Ovary (tissue), 10 donors: ENCODE data around the gene RBMX2. TPM values are rescaled to one million over a fixed set of nuclear protein-coding genes. Genes with fewer than 3 reads are reported as not detected.
"Not testable (repeated sequence)": the region's sequence is repeated elsewhere in the genome, so short reads cannot be mapped to it uniquely, and the experiment has no call there.

Experiments
- DNase-seq, 5 donors: peaks; one replicate each; pipeline ENCODE4 v3.0.0-alpha.2; 2019 to 2020
- H3K27ac ChIP-seq, 2 donors: fragments of 200-600 bp; one replicate each; pipeline versions ENCODE4 v1.5.1 to v1.8.0; 2019 to 2022
- H3K27me3 ChIP-seq: fragments of 200-600 bp; one replicate; pipeline ENCODE4 v1.8.0; 2022
- H3K36me3 ChIP-seq: fragments of 200-600 bp; sonication (generic); one replicate; pipeline ENCODE4 v1.5.1; 2019
- H3K4me1 ChIP-seq: one replicate; pipeline ENCODE4 v1.8.1; 2013; ENCODE audit warnings: mild to moderate bottlenecking, moderate library complexity; ENCODE audit not compliant: insufficient read depth
- H3K4me3 ChIP-seq: fragments of 200-600 bp; sonication (generic); one replicate; pipeline ENCODE4 v1.5.1; 2017
- H3K9me3 ChIP-seq, 2 donors: fragments of 200-600 bp in 1 of 2; sonication (generic) in 1 of 2; one replicate each; pipeline versions ENCODE4 v1.5.1 to v1.8.1; 2013 to 2019; ENCODE audit warnings: mild to moderate bottlenecking in 1 of 2, moderate library complexity in 1 of 2
- CTCF ChIP-seq, 3 donors: fragments of 450-650 bp in 2 of 3; fragments of 200-600 bp in 1 of 3; IDR thresholded peaks; one replicate each; pipeline versions ENCODE4 v1.5.1 to v1.8.0; 2016 to 2022; ENCODE audit warnings: antibody characterized with exemption in 3 of 3, mild to moderate bottlenecking in 1 of 3
- EP300 ChIP-seq: sonication (generic); formaldehyde crosslinking; IDR thresholded peaks from one replicate; pipeline ENCODE4 v1.6.1; 2017; ENCODE audit warnings: antibody characterized with exemption
- POLR2A ChIP-seq: fragments of 450-650 bp; IDR thresholded peaks from one replicate; pipeline ENCODE4 v1.6.1; 2017; ENCODE audit warnings: antibody characterized with exemption, mild to moderate bottlenecking, moderate library complexity
- WGBS, 3 donors: extraction: QIAGEN DNeasy Blood & Tissue Kit in 1 of 3; methylation state at CpG; one replicate each; pipeline versions ENCODE4 v1.1.5 to v1.1.7; 2013 to 2017; 5-methylcytosine and 5-hydroxymethylcytosine counted together
- intact Hi-C, 4 donors: fragments of 100-400 bp; cut with DNase I; formaldehyde crosslinking; loops; one replicate each; pipeline versions ENCODE4 v1.11.0 to v1.15.1; 2022 to 2023
- long read RNA-seq, 3 donors: library from polyadenylated mRNA in 2 of 3; unstranded in 2 of 3; transcript quantifications; one replicate each; pipeline ENCODE4 v2.0.0 and lab custom pipeline, GENCODE V29; 2021 to 2026
- polyA plus RNA-seq, 2 donors: library from polyadenylated mRNA; stranded (reverse); fragments of 200-250 nt in 1 of 2; fragments of 350-450 nt in 1 of 2; fragmentation: Illumina TruSeq in 1 of 2; extraction: RNeasy Lipid Tissue Mini Kit (QIAGEN cat#74804) in 1 of 2; gene quantifications; one replicate each; pipeline ENCODE4 v1.2.3, GENCODE V29; 2013 to 2014
- total RNA-seq, 7 donors: library from RNA; depleted of rRNA in 2 of 7; stranded (reverse); fragments of >200 nt in 2 of 7; fragmentation: NEBNext Ultra II Directional in 3 of 7; extraction: Animal tissue kit (Norgen Biotek cat#: 25700) in 3 of 7; gene quantifications; one replicate each; pipeline versions ENCODE4 v1.1.0 to v1.2.4, GENCODE V29; 2016 to 2023
- donor health status: DM: no; HTN: no; CAD: no; lungs with moderate emphysema.
- donor health status: DM: no; HTN: no; CAD: no.
- donor health status: Bipolar disorder and iron deficiency.
- donor health status: DM: yes; HTN: yes; CAD: no.
- donor health status: DM: no; HTN: no; CAD: no.
- donor health status: DM: yes; HTN: yes; CAD: no.

RBMX2 gene
- total RNA-seq (10 to 100 TPM; 12.8 to 20.6 (median 17.0) TPM), polyA plus RNA-seq (10 to 100 TPM; 24.4 to 50.2 TPM)
- long read RNA-seq, donor 1, partial matches to known transcripts: 5 of 10 reads
- long read RNA-seq, donor 1, other reads (novel, unspliced or antisense): 0 of 10 reads
- long read RNA-seq, donor 2, transcript RBMX2-201 (6 exons, 1,528 nt): major isoform, 12 of 42 reads
- long read RNA-seq, donor 2, partial matches to known transcripts: 25 of 42 reads
- long read RNA-seq, donor 2, other reads (novel, unspliced or antisense): 0 of 42 reads
- long read RNA-seq, donor 3, transcript RBMX2-201 (6 exons, 1,528 nt): major isoform, 8 of 15 reads
- long read RNA-seq, donor 3, partial matches to known transcripts: 5 of 15 reads
- long read RNA-seq, donor 3, other reads (novel, unspliced or antisense): 1 of 15 reads

GRCh38 chrX:130401415-130402207, at the start of gene RBMX2:
Gene RBMX2, plus strand, starts transcription at chrX:130401987. Its CDS starts 46 bp downstream, at chrX:130402033.
- TF ChIP-seq POLR2A: peak; percentile 38
- TF ChIP-seq CTCF (IDR thresholded peaks at IDR 0.05): no peak
- TF ChIP-seq EP300: no peak
- 30 to 42% (median 40%) methylated on average over 47 of the region's 47 CpGs for WGBS, 3 donors
- Histone ChIP-seq H3K4me3 (peak within 1 kb of the TSS; percentile 63), H3K4me1 (peaks cover 2% of the 10 kb centered on the region), H3K9me3 (no peaks in the 10 kb centered on the region), H3K27me3 (no peaks in the 10 kb centered on the region), H3K36me3 (no peaks in the 10 kb centered on the region), H3K27ac (peak within 1 kb of the TSS in 1 of 2 donors; percentile 62)
- DNase-seq: peak; percentile 71 to 83 (median 77)
- intact Hi-C loops: no loop called here

GRCh38 chrX:130352050-130352449, 49.7 kb upstream of the RBMX2 start:
- H3K36me3 ChIP-seq, H3K27me3 ChIP-seq, DNase-seq, H3K4me3 ChIP-seq, H3K27ac ChIP-seq, H3K9me3 ChIP-seq, H3K4me1 ChIP-seq, intact Hi-C loops: not testable (repeated sequence)
- 71 to 81% (median 74%) methylated on average over 1 of the region's 1 CpG for WGBS, 3 donors

GRCh38 chrX:130376077-130376476, 25.7 kb upstream of the RBMX2 start:
- TF ChIP-seq CTCF (IDR thresholded peaks at IDR 0.05): no peak
- TF ChIP-seq EP300: no peak
- no peak for TF ChIP-seq POLR2A
- Histone ChIP-seq H3K4me1 (no peaks in the 10 kb centered on the region), H3K9me3 (no peaks in the 10 kb centered on the region), H3K36me3 (no peaks in the 10 kb centered on the region), H3K27ac (no peak overlapping the region), H3K4me3 (no peak overlapping the region), H3K27me3 (no peaks in the 10 kb centered on the region)
- DNase-seq: no peak
- intact Hi-C loops: no loop called here

GRCh38 chrX:130378024-130378669, 23.6 kb upstream of the RBMX2 start:
- Histone ChIP-seq H3K27ac (no peak overlapping the region), H3K9me3 (no peaks in the 10 kb centered on the region), H3K36me3 (no peaks in the 10 kb centered on the region), H3K4me1 (no peaks in the 10 kb centered on the region), H3K4me3 (no peak overlapping the region), H3K27me3 (no peaks in the 10 kb centered on the region)
- DNase-seq: no peak
- 31 to 48% (median 39%) methylated on average over 5 of the region's 5 CpGs for WGBS, 3 donors
- intact Hi-C loops: no loop called here
- TF ChIP-seq CTCF (IDR thresholded peaks at IDR 0.05) (no peak), EP300 (no peak), POLR2A (no peak)
